Left ventricle myocardium inferior (tissue), 1 donor: Measurements from ENCODE around the gene GABBR2. TPM values are rescaled to one million over a fixed set of nuclear protein-coding genes. Genes with fewer than 3 reads are reported as not detected.
A peak's percentile ranks its signal among the peaks of the same experiment; 100 is the strongest.

Source experiments
- DNase-seq: peaks from one replicate; pipeline ENCODE4 v3.0.0-alpha.2; 2020
- H3K27ac ChIP-seq: fragments of 200-600 bp; replicated peaks from 2 replicates; pipeline ENCODE4 v1.8.0; 2021
- H3K27me3 ChIP-seq: fragments of 200-600 bp; 2 replicates; pipeline ENCODE4 v1.8.0; 2021; ENCODE audit warnings: low read depth
- H3K36me3 ChIP-seq: fragments of 200-600 bp; 2 replicates; pipeline ENCODE4 v1.8.0; 2021
- H3K4me1 ChIP-seq: fragments of 200-600 bp; 2 replicates; pipeline ENCODE4 v1.8.0; 2021
- H3K4me3 ChIP-seq: fragments of 200-600 bp; 2 replicates; pipeline ENCODE4 v1.8.0; 2021; ENCODE audit warnings: mild to moderate bottlenecking, moderate library complexity
- H3K9me3 ChIP-seq: fragments of 200-600 bp; replicated peaks from 2 replicates; pipeline ENCODE4 v1.8.0; 2021
- CTCF ChIP-seq: fragments of 200-600 bp; IDR thresholded peaks from 2 replicates; pipeline ENCODE4 v1.8.0; 2021; ENCODE audit warnings: antibody characterized with exemption, mild to moderate bottlenecking, borderline replicate concordance
- intact Hi-C: fragments of 100-400 bp; cut with micrococcal nuclease; formaldehyde crosslinking; loops from one replicate; pipeline ENCODE4 v1.11.0; 2022
- total RNA-seq: library from RNA; stranded (reverse); fragmentation: NEBNext Ultra II Directional; extraction: Animal tissue kit (Norgen Biotek cat#: 25700); gene quantifications from one replicate; pipeline ENCODE4 v1.2.1, GENCODE V29; 2021
- donor health status: DM: no; HTN: yes; CAD: no; lungs with severe emphysema.

The GABBR2 gene
- total RNA-seq, 1 donor from 2014 or later = 1.1 TPM

GRCh38 chr9:98419260-98419603 is 289.5 kb downstream of the GABBR2 start:
- intact Hi-C loops = no loop called here
- Histone ChIP-seq H3K4me3 (no peak overlapping the region), H3K9me3 (peaks cover 12% of the 10 kb centered on the region), H3K27me3 (peaks cover 35% of the 10 kb centered on the region), H3K4me1 (no peaks in the 10 kb centered on the region), H3K27ac (no peak overlapping the region), H3K36me3 (no peaks in the 10 kb centered on the region)
- no peak for TF ChIP-seq CTCF
- no peak for DNase-seq

- Histone ChIP-seq H3K27ac (no peak overlapping the region), H3K27me3 (peaks cover 35% of the 10 kb centered on the region), H3K36me3 (no peaks in the 10 kb centered on the region), H3K4me1 (no peaks in the 10 kb centered on the region), H3K4me3 (no peak overlapping the region), H3K9me3 (peaks cover 12% of the 10 kb centered on the region)
- no peak for DNase-seq
- intact Hi-C loops = no loop called here
- TF ChIP-seq CTCF = no peak
Measured at GRCh38 chr9:98418578-98419259, 290.0 kb downstream of the GABBR2 start.

GRCh38 chr9:98416294-98417248 is 292.2 kb downstream of the GABBR2 start:
- DNase-seq = no peak
- Histone ChIP-seq H3K4me3 (no peak overlapping the region), H3K27ac (no peak overlapping the region), H3K9me3 (peaks cover 12% of the 10 kb centered on the region), H3K4me1 (no peaks in the 10 kb centered on the region), H3K36me3 (no peaks in the 10 kb centered on the region), H3K27me3 (peaks cover 35% of the 10 kb centered on the region)
- intact Hi-C loops = no loop called here
- no peak for TF ChIP-seq CTCF

GRCh38 chr9:98415782-98416181 is 293.0 kb downstream of the GABBR2 start:
- DNase-seq = no peak
- Histone ChIP-seq H3K27me3 (peaks cover 33% of the 10 kb centered on the region), H3K27ac (no peak overlapping the region), H3K36me3 (no peaks in the 10 kb centered on the region), H3K4me1 (peaks cover under 1% of the 10 kb centered on the region), H3K9me3 (peaks cover 12% of the 10 kb centered on the region), H3K4me3 (no peak overlapping the region)
- intact Hi-C loops = no loop called here
- no peak for TF ChIP-seq CTCF

- H3K27ac ChIP-seq = peak overlapping the region; percentile 27
- H3K36me3 ChIP-seq = no peaks in the 10 kb centered on the region
- H3K4me1 ChIP-seq = peaks cover 15% of the 10 kb centered on the region
- DNase-seq = no peak
- peaks cover 12% of the 10 kb centered on the region for H3K9me3 ChIP-seq
- H3K4me3 ChIP-seq = no peak overlapping the region
- H3K27me3 ChIP-seq = peaks cover 21% of the 10 kb centered on the region
- TF ChIP-seq CTCF = no peak
- intact Hi-C loops = no loop called here
Measured at GRCh38 chr9:98413084-98413483, 295.7 kb downstream of the GABBR2 start.
